HG03135 (cell line): ENCODE measurements around the gene PCGF1.

ENCODE experiments used
- ATAC-seq: cut with Tn5 transposase; IDR thresholded peaks from one replicate; pipeline ENCODE4 v1.9.1; 2021; ENCODE audit warnings: mild to moderate bottlenecking, moderate library complexity; ENCODE audit not compliant: unreplicated experiment

PCGF1 gene

DNA sequence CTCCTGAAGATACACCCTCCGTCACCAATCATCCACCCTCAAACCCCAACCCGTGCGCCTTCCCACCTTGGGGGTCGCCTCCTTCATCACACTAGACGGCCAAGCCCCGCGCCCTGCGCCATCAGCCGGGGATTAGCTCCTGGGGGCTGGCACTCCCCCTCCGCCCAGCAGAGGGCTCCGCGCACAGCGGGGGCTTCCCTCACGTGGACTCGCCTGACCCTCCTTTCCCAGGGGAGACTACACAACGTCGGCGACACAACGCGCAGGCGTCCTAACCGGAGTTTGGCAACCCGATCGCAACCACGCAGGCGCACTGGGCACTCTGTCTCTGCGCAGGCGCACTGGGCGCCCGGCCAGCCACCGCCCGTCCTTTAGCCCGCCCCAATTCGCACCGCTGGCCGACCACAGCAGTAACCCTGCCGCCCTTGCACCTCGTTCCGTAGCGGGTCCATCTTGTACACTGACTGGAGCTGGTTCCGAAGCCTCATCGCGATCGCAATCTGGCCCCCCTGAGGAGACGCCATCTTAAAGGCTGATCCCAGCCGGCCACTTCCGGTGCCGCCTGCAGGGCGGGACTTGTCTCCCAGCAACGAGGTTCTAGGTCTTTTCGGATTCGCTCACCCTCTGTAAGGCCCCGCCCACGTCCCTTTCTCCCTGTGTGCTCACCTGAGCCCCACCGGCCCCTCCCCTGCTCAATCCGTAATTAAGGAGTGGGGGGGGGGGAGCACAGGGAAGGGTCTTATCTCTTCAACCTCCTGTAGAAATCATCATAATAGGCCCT, at the start of gene PCGF1:
Gene PCGF1 (minus strand): TSS at position 551 of the 781 bp plus-strand sequence. CDS start 27 bp downstream, at position 524.
- ATAC-seq: peak; percentile 86

DNA sequence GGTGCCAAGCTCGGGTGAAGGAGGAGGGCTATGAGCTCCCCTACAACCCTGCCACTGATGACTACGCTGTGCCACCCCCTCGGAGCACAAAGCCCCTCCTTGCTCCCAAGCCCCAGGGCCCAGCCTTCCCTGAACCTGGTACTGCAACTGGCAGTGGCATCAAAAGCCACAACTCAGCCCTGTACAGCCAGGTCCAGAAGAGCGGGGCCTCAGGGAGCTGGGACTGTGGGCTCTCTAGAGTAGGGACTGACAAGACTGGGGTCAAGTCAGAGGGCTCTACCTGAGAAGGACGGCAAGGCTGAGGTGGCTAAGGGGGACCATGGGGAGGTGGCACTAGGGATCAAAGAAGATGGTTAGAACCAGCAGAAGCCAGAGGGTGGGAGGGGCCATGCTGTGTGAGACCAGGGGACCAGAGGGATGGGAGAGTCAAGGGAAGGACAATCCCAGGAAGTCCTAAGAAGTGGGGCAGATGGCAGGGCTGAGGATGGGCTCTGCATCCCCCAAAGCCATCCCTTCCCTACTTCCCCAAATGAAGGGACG, 49.4 kb upstream of the PCGF1 start:
- ATAC-seq: no peak

DNA sequence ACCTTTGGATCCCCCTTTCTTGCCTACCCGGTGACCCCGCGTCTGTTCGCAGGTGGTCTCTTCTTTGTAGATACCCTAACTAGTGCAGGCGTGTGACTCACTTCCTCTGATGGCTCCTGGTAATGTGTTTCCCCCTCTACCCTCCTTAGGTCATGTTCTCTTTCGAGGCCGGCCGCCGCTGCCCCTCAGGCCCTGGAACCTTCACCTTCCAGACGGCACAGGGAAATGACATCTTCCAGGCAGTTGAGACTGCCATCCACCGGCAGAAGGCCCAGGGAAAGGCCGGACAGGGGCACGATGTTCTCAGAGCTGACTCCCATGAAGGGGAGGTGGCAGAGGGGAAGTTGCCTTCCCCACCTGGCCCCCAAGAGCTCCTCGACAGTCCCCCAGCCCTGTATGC, 48.7 kb upstream of the PCGF1 start:
- ATAC-seq: no peak

DNA sequence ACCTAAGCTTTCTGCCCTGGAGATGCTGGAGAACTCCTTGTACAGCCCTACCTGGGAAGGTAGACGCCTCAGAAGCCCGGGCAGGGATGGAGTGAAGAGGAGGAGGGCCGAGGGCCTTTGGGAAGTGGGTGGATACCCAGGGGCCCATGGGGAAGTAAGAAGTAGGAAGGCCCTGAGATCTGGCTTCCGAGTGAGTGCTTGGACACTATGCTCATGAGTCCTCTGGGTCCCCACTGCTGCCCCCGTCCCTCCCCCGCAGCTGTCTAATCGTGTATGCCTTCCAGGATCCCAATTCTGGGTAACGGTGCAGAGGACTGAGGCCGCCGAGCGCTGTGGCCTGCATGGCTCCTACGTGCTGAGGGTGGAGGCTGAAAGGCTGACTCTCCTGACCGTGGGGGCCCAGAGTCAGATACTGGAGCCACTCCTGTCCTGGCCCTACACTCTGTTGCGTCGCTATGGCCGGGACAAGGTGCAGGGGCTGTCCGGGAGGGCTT, 48.2 kb upstream of the PCGF1 start:
- no peak for ATAC-seq

DNA sequence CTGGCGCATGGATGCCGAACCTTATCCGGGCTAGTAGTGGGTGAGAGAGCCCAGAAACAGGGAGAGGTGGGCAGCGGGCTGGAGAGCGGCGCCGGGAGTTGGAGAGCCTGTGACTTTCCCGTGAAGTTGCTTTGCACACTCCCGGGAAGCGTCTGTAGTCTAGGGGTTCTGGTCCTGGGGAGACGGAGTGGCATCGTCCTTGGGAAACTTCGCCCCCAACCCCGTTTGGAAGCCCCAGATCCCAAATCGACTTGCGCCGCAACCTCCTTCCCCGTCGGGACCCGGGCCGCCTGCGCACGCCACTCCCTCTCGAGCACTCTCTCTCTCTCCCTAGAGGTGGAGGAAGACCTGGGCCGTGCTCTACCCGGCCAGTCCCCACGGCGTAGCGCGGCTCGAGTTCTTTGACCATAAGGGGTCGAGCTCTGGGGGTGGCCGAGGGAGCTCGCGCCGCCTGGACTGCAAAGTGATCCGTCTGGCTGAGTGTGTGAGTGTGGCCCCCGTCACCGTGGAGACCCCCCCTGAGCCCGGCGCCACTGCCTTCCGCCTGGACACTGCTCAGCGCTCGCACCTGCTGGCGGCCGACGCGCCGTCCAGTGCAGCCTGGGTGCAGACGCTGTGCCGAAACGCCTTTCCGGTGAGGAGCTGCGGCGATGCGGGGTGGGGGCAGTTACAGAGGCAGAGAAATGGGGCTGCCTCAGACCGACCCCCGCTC, 47.5 kb upstream of the PCGF1 start:
- peak; percentile 58 for ATAC-seq

DNA sequence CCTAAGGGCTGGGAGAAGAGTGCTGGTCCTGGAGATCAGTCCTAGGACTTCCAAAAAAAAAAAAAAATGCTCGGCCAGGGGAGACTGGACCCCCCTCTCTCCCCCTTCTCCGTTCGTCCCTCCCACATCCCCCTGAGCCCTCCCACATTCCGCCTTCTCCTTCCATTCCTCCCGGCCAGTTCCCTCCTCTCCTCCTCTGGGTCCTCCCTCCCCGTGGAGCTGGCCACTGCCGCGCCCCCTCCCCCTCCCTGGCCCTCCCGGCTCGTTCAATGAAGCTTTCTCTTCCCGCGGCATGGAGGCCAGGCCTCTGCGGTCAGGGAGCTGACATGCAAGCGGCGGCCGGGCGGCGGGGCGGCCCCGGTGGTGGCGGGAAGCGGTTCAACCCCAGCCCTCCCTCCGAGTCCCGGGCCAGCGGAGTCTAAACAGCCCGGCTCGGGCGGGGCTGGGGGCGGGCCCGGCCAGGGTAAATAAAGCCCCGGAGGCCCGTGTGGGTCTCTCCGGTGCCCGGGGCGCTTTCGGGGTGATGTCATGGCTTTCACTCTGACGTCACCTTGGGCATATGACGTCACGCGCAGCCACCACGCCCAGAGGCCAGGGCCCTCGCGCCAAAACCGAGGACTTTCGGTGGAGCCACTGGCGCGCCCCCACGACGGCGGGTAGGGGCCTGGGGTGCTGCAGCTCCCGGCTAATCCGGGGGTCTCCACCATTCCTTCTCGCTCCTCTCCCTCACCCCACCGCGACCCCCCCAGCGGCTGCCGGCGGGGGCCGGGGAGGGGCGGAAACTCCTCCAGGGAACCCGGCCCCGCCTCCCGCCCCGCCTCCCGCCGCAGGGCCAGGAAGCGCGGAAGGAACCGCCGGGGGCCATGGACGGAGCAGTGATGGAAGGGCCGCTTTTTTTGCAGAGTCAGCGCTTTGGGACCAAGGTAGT, 46.7 kb upstream of the PCGF1 start, which contains the start of the genes DOK1 and LOXL3:
Gene DOK1 (plus strand): TSS at position 829 of the 928 bp plus-strand sequence. CDS start 35 bp downstream, at position 864.
Gene LOXL3 (minus strand): TSS at position 51 of the 928 bp plus-strand sequence. CDS start 1,308 bp downstream, outside the sequence.
- peak; percentile 57 for ATAC-seq

DNA sequence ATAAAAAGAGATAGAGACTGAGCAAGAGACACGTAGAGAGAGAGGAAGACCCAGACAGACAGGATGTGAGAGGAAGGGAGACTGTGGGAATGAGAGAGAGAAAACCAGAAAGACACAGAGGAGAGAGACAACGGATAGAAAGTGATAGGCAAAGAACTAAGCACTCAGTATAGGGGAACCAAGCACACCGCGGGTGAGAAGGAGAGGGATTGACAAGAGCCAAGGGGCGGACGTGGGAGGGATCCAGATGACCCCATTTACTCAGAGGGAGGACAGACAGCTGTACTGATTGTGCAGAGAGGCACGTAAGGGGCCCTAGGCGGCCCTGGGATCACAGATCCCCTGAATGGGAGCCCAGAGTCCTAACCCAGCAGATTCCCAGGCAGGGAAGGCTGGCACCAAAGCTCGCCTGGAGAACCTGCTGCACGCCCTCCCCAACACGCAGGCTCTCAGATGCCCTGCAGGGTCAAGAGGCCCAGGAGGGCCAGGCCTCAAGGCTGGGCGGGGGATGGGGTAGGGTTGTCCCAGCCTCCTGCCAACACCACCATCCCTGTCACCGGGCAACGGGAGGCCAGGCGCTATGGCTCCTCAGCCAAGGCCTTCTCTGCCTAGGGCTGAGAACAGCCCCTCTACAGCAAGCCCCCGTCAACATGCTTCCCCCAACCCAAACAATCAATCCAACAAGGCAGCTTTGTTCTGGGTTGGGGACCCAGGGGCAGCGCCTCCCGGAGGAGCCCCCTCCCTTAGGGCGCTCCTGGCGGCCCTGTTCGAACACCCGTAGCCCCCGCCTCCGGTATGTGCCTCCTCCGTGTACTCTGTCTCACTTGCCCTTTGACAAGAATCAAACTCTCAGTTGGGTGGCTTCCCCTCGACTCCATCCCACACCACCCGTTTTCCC, 45.7 kb upstream of the PCGF1 start:
- ATAC-seq: no peak

DNA sequence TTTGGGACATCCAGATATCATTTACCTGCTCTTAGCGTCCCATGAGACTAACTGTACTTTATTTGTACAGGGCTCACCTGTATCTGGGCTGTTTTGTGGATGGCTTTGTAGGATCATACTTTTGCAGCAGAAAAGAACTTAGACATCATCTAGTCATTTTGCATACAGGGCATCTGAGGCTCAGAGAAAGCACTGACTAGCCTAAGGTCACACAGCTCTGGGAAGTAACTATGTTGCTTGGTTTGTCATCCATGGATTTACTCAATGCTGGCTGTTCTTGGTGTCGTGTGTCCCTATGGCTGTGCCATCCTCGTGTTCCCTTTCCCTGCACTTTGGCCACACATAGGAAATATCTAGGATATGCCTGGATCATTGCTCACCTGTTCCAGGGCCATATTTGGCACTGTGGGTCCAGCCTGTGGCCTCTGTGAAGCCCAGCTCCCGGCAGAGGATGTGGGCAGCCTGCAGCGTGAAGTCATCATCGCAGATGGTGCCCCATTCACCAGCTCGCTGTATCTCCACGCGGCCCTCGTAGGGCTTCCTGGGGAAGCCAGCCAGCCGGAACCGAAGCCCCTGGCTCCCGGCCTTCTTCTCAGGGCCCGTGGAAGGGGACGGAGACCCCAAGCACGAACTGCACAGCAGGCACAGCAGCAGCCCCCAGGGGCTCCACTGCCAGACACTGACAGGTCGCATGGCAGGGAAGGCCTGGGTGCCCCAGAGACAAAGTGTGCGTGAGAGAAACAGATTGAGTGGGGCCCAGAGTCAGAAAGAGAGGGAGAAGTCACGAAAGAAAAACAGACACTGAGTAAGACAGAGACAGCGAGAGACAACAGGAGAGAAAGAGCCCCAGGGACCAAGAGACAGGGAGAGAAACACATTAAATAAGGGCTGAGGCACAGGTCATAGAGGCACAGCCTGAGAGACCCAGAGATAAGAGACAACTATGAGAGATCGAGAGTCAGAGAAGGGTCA, 44.7 kb upstream of the PCGF1 start:
- no peak for ATAC-seq

DNA sequence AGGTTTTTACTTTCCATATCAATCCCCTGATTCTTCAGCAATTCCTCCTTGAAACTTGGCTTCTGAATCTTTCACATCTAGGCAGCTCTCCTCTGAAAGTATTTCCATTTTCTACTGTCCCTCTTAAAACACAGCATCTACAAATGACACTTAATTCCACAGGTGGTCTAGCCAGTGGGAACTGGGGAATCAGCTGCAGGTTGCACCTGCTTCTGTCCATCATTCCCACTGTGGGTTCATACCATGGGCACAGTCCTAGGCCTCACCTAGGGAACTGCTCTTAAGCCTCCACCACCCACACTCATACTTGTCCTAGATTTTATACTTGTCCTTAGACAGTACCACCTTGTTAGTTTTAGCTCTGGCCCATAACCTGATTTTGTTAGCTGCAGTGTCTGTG, 44.0 kb upstream of the PCGF1 start:
- ATAC-seq: no peak

DNA sequence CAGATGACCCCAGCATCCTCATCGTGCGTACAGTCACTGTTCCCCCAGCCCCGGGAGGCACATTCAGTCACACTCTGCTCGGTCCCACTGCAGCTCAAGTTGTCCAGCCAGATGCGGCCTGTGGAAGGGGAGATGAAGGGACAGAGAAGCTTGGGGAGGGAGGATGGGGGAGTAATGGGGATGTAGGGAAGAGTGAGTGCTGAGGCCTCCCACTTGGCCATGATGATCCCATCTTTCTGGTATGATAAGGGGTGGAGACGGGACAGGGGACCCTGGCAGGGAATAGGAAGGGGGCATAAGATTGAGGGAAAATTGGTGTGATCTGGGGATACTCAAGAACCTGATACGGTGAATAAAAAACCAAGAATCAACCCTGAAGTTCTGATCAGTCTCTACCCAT, 42.7 kb upstream of the PCGF1 start:
- no peak for ATAC-seq

DNA sequence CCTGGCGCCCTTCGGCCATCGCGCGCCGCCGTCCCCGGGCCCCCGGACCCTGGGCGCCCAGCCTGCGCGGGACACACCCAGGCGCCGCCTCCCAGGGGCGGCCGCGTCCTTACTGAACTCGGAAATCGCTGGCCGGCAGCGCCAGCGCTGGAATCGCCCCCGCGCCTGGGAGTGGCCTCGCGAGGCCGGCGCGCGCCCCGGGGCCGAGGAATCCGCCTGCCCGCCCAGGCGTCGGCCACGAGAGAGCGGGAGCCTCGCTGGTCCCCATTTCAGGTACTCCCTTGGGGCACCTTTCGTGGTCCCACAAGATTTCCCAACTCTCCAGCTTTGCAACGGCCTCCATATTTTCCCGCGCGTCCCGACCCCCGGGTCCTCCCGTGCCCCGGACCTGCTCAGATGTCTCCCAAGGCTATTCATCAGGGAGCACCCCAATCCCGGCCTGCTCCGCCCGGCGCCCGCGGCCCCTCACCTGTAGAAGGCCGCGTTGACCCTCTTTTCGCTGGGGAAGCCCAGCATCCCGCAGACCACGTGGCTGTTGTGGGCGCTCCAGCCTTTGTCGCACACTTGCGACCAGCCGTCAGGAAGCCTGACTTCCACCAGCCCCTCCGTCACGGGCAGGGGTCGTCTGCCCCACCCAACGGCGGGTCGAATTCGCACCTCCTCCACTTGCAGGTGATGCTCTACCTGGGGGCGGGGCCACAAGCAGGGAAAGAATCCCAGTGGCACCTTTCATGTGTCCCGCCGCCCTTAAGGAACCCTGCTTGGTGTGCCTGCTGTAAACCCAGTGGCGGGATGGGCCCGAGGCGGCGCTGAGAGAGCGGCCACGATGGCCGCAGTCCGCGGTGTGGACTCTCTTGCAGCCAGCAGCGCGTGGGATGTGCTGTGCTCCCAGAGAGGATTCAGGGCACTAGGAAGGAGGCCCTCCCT, 41.7 kb upstream of the PCGF1 start:
- ATAC-seq: no peak

DNA sequence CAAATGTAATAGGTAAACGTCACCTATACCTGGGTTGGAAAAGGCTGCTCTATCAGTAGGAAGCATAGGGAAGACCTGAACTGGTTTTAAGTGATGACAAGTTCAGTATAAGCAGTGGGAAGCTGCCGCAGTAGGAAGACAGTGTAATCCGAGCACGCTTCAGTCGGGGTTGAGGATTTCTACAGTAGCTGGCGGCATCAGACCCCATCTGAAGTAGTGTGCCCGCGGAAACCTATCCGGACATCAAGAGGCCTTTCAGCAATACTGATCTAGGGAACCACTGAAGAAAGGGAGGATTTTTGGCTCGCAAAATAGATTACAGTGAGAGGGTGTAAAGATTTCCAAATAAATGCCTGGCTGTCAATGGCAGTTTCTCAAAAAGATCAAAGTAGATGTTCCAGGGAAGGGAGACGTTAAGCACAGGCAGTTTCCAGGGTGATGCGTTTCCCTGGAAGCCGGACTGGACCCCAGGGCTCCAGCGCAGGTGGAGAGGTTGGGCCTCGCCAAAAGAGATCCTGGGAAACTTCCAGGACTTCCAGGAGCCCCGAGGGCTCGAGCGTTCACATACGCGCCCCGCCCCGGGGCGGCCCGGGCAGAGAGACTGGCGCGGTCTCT, 40.9 kb upstream of the PCGF1 start:
- ATAC-seq: no peak

DNA sequence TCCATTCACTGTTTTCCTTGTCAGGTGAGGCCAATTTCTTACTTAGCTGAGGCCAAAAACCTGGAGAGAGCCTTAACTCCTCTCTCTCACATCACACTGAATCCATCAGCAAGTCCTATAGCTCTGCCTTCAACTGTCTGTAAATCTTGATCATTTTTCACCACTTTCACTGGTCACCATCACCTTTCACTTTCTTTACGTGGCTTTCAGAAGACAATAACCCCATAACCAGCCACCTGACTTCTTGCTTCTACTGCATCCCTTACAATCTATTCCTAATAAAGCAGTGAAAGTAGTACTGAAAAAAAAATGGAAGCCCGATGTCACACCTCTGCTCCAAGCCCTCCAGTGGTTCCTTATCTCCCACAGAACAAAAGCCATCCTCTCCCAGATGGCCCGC, 38.5 kb upstream of the PCGF1 start:
- ATAC-seq: no peak

DNA sequence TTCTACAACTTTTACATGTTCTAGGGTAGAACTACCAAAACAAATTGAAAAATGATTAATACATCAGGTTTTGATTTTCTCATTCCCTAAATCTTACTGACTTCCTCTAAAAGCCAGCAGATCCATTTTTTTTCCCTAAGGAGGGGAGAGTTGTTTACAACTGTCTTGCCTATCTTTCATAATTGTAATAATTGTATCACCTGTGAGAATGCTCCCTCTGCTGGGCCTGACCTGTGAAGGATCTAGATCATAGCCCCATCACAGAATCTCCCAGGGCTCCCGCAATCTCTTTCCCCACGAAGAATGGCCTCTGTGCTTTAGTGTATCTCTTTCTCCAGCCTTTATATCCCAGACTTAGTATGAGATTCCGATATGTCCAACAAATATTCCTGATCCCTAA, 37.1 kb upstream of the PCGF1 start:
- ATAC-seq: no peak

DNA sequence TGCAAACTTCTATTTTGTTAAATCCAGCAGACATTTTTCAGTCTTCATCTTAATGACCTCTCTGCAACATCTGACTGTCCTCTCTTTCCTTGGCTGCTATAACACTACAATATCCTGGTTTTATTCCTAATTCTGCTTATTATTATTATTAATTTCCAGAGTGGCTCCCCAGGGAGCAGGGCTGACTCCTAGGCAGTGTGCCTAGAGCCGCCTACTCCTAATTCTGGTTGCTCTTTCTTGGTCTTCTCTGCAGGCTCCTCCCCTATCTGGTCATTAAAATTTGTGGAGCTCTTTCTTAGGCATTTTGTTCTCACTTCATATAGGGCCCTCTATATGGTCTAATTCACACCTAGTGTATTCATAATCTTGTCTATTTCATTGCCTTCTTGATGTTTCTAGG, 35.5 kb upstream of the PCGF1 start:
- ATAC-seq: no peak

DNA sequence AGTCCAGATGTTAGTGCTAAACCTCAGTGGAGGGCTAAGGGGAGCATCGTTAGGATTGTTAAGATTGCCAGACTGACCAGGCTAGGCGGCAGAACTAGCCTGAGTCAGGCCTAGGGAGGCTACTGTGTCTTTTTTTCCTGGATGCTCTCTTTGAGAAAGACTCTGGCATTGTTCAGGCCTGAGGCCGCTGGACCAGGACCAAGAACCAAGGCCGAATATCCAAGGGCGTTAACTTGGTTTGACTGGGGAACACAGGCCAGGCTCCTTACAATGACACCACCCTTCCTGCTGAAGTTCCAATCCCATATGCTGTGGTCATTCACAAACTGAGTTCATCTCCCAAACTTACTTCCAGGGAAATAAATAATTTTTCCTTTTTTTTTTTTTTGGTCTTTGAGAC, 32.8 kb upstream of the PCGF1 start:
- ATAC-seq: no peak

DNA sequence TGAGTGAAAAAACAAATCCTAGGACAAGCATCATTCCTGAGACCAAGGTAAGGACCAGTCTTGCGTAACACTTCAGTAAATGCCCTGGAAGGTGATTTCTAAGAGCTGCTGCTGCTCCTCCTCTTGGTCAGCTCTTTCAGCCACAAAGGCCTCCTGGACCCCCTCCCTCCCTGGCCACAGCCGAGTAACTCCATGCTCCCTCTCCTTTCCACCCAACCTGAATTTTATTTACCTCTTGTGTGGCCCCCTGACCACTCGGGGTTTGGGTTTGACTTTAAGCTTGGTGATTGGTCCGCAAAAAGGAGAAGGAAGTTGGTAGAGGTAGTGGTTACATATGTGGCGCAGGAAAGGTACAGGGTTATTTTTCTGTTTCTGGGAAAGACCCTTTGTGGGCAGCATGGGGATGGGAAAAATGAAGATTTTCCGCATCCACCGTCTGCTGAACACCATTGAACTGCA, 31.4 kb upstream of the PCGF1 start:
- no peak for ATAC-seq
